RWPE2 (cell line): Measurements from ENCODE around the gene BPIFB6.
A peak's percentile ranks its signal among the peaks of the same experiment; 100 is the strongest.

Experiments used
- ATAC-seq: fragments of 200-7000 bp; cut with Tn5 transposase; 3 replicates; pipeline ENCODE4 v1.9.1; 2021; ENCODE audit warnings: low read depth
- DNase-seq: peaks from one replicate; pipeline ENCODE4 v3.0.0-alpha.2; 2020; ENCODE audit warnings: low spot score
- H3K27ac ChIP-seq: fragments of 450-650 bp; 2 replicates; pipeline ENCODE4 v1.5.1; 2017; ENCODE audit warnings: mild to moderate bottlenecking; ENCODE audit not compliant: poor library complexity, severe bottlenecking
- H3K27me3 ChIP-seq: fragments of 250-450 bp; sonication (Bioruptor Pico); 2 replicates; pipeline ENCODE4 v1.5.1; 2021; ENCODE audit warnings: mild to moderate bottlenecking, moderate library complexity; ENCODE audit not compliant: insufficient read depth, poor library complexity, severe bottlenecking
- H3K36me3 ChIP-seq: fragments of 250-450 bp; sonication (Bioruptor Pico); 2 replicates; pipeline ENCODE4 v1.5.1; 2020; ENCODE audit warnings: low read depth, mild to moderate bottlenecking, moderate library complexity
- H3K4me1 ChIP-seq: fragments of 250-450 bp; sonication (Bioruptor Pico); 2 replicates; pipeline ENCODE4 v1.5.1; 2021; ENCODE audit warnings: mild to moderate bottlenecking, moderate library complexity; ENCODE audit not compliant: insufficient read depth, poor library complexity, severe bottlenecking
- H3K4me3 ChIP-seq: fragments of 250-450 bp; sonication (Bioruptor Pico); 2 replicates; pipeline ENCODE4 v1.5.1; 2021; ENCODE audit warnings: mild to moderate bottlenecking, moderate library complexity; ENCODE audit not compliant: severe bottlenecking
- H3K9me3 ChIP-seq: fragments of 250-450 bp; sonication (Bioruptor Pico); 2 replicates; pipeline ENCODE4 v1.5.1; 2021; ENCODE audit warnings: mild to moderate bottlenecking, moderate library complexity; ENCODE audit not compliant: severe bottlenecking
- CTCF ChIP-seq: fragments of 450-650 bp; IDR thresholded peaks from one replicate; pipeline ENCODE4 v1.5.1; 2017; ENCODE audit warnings: mild to moderate bottlenecking, moderate library complexity; ENCODE audit not compliant: poor library complexity, severe bottlenecking

The BPIFB6 gene

DNA sequence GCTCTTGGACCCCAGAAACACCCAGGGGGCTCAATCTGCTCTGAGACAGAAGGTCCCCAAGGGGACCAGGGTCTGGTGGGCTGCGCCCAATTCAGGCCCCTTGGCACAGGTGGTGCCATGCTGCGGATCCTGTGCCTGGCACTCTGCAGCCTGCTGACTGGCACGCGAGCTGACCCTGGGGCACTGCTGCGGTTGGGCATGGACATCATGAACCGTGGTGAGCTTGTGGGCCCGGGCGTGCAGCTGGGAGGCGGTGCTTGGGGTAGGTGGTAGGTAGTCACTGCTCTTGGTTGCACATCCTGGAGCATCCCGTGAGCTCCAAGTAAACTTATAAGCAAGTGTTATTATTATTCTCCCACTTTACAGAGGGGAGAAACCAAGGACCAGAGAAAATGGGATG lies at the start of gene BPIFB6:
Gene BPIFB6, plus strand, starts transcription at position 118 of the 400 bp plus-strand sequence. Its CDS starts 0 bp downstream, at position 118.
- Histone ChIP-seq H3K9me3 (no peaks in the 10 kb centered on the region), H3K4me1 (no peaks in the 10 kb centered on the region), H3K27ac (no peak within 1 kb of the TSS), H3K36me3 (no peaks in the 10 kb centered on the region), H3K27me3 (peaks cover 15% of the 10 kb centered on the region), H3K4me3 (no peak within 1 kb of the TSS)
- no peak for TF ChIP-seq CTCF
- no peak for ATAC-seq
- DNase-seq, result no peak

DNA sequence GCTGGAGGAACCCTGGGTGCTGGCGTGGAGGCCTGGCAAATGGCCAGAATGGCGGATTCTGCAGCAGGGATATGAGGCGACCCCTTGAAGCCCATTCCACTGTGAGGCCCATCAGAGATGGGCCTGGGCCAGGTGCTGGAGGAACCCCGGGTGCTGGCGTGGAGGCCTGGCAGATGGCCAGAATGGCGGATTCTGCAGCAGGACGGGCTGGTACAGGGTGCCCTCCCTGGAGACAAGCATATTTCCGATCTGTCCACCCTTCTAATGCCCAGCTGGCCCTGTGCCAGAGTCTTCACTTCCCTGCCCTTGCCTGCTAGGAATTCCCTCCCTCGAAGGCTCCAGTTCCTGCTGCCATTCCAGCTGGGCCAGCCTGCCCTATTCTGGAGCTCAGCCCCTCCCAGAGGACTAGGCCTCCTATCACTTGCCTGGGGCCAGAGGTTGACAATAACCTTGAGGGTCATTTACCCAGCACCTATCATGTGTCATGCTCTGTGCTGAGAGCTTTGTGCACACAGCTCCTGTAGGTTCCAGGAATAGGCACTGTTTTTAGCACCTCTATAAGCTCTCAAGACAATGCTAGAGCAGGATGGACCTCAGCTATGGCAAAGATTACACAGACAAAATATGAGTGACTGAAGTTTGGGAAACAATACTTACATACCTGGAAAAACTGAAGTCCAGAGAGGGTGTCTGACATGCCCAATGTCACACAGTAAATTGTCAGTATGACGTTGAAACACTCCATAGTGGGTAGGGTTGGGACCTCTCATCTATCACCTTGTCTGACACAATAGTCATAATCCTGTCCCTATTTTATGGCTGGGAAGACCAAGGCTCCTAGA lies 48.6 kb upstream of the BPIFB6 start:
- no peaks in the 10 kb centered on the region for H3K27me3 ChIP-seq
- H3K27ac ChIP-seq, result no peak overlapping the region
- no peaks in the 10 kb centered on the region for H3K36me3 ChIP-seq
- H3K4me3 ChIP-seq, result no peak overlapping the region
- ATAC-seq (peak; percentile 11; the same call in 1 of the 3 replicates), DNase-seq (peak; percentile 78)
- H3K4me1 ChIP-seq, result no peaks in the 10 kb centered on the region
- TF ChIP-seq CTCF, result no peak
- no peaks in the 10 kb centered on the region for H3K9me3 ChIP-seq

- TF ChIP-seq CTCF, result no peak
- no peak overlapping the region for H3K4me3 ChIP-seq
- no peaks in the 10 kb centered on the region for H3K4me1 ChIP-seq
- H3K9me3 ChIP-seq, result no peaks in the 10 kb centered on the region
- peak; percentile 80 for DNase-seq
- no peaks in the 10 kb centered on the region for H3K36me3 ChIP-seq
- no peak overlapping the region for H3K27ac ChIP-seq
- H3K27me3 ChIP-seq, result no peaks in the 10 kb centered on the region
- ATAC-seq, result no peak
Measured at GRCh38 chr20:32983459-32984112, 47.9 kb upstream of the BPIFB6 start.

DNA sequence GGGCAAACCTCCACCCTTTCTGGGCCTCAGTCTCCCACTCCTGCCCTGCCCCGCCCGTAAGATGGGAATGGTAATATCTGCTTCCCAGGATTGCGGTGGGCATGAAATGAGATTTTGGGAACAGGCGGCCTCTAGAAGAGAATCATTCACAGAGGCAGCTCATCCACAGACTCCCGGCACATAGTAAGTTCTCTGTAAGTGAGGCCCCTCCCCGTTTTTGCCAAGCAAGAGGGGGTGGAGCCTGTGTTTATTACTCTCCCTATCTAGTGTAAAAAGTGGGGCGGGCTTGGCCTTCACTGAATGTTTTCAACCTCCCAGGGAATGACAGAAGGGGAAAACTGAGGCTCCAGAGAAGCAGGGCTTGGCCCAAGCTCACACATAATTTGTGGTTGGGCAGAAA lies 47.3 kb upstream of the BPIFB6 start:
- Histone ChIP-seq H3K4me1 (no peaks in the 10 kb centered on the region), H3K9me3 (no peaks in the 10 kb centered on the region), H3K36me3 (no peaks in the 10 kb centered on the region), H3K27me3 (no peaks in the 10 kb centered on the region), H3K4me3 (no peak overlapping the region), H3K27ac (no peak overlapping the region)
- DNase-seq (peak; percentile 64), ATAC-seq (peak; percentile 31; the same call in 1 of the 3 replicates)
- TF ChIP-seq CTCF, result no peak
